Caco-2 (cell line): ENCODE data around the gene CRADD. TPM values are rescaled to one million over a fixed set of nuclear protein-coding genes. Genes with fewer than 3 reads are reported as not detected.

Experiments used
- BruUV-seq: library from RNA; stranded (reverse); fragments of 400-500 nt; replicated peaks from 2 replicates; lab custom pipeline; 2021; lab: Mats Ljungman, UMichigan
- CTCF ChIA-PET: fragments of 300-600 bp; sonication (Branson Sonifier 250); formaldehyde crosslinking; loops from one replicate; lab custom pipeline; 2022; ENCODE audit warnings: antibody characterized with exemption; lab: Charles Lee
- POLR2A ChIA-PET: fragments of 300-600 bp; sonication (Branson Sonifier 250); formaldehyde crosslinking; loops from one replicate; lab custom pipeline; 2022; ENCODE audit warnings: antibody characterized with exemption; lab: Charles Lee
- DNase-seq, 2 experiments: peaks; one replicate each; pipeline versions ENCODE4 v3.0.0 to v3.0.0-alpha.2; 2020 to 2022
- H3K27me3 ChIP-seq: replicated peaks from 2 replicates; pipeline ENCODE4 v1.6.0; 2011; ENCODE audit warnings: low read length; ENCODE audit not compliant: control insufficient read depth, insufficient read depth
- H3K36me3 ChIP-seq: 2 replicates; pipeline ENCODE4 v1.5.1; 2011; ENCODE audit warnings: low read length; ENCODE audit not compliant: control insufficient read depth, insufficient read depth
- H3K4me1 ChIP-seq: fragments of 250-450 bp; sonication (Bioruptor Pico); 2 replicates; pipeline ENCODE4 v1.5.1; 2020; ENCODE audit warnings: mild to moderate bottlenecking
- H3K4me3 ChIP-seq: 2 replicates; pipeline ENCODE4 v1.5.1; 2011; ENCODE audit warnings: low read depth, mild to moderate bottlenecking, control low read depth, low read length
- H3K9me3 ChIP-seq: fragments of 250-450 bp; sonication (Bioruptor Pico); 2 replicates; pipeline ENCODE4 v1.5.1; 2020; ENCODE audit warnings: mild to moderate bottlenecking, moderate library complexity
- H3K27ac Mint-ChIP-seq: one replicate; pipeline ENCODE4 v1.8.0; 2022; ENCODE audit warnings: mixed read lengths; ENCODE audit not compliant: unreplicated experiment
- H3K27me3 Mint-ChIP-seq: one replicate; pipeline ENCODE4 v1.8.0; 2022; ENCODE audit warnings: mixed read lengths; ENCODE audit not compliant: insufficient read depth, unreplicated experiment
- H3K36me3 Mint-ChIP-seq: one replicate; pipeline ENCODE4 v1.8.0; 2022; ENCODE audit warnings: mild to moderate bottlenecking, mixed read lengths; ENCODE audit not compliant: insufficient read depth, unreplicated experiment
- H3K4me1 Mint-ChIP-seq: one replicate; pipeline ENCODE4 v1.8.0; 2022; ENCODE audit warnings: low read depth, mixed read lengths; ENCODE audit not compliant: unreplicated experiment
- H3K4me3 Mint-ChIP-seq: one replicate; pipeline ENCODE4 v1.8.0; 2022; ENCODE audit warnings: mild to moderate bottlenecking, moderate library complexity, mixed read lengths; ENCODE audit not compliant: unreplicated experiment
- H3K9me3 Mint-ChIP-seq: one replicate; pipeline ENCODE4 v1.8.0; 2022; ENCODE audit warnings: mixed read lengths; ENCODE audit not compliant: unreplicated experiment
- intact Hi-C: fragments of 100-400 bp; cut with micrococcal nuclease; formaldehyde crosslinking; loops from one replicate; pipeline ENCODE4 v1.10.0; 2022; ENCODE audit not compliant: unreplicated experiment
- total RNA-seq: library from RNA; stranded (reverse); gene quantifications from 2 replicates; pipeline ENCODE4 v1.2.3, GENCODE V29; 2022
- TF ChIP-seq, protein P1 (sequence below), 2 experiments: fragments of 200-600 bp in 1 of 2; IDR thresholded peaks; 1 replicate in 1 of 2; 2 replicates in 1 of 2; pipeline versions ENCODE4 v1.5.1 to v1.8.0; 2011 to 2022; ENCODE audit warnings: antibody characterized with exemption in 1 of 2, control low read depth in 1 of 2, inconsistent platforms in 1 of 2, low read depth in 1 of 2, low read length in 1 of 2, mild to moderate bottlenecking in 1 of 2, moderate library complexity in 1 of 2; ENCODE audit not compliant: insufficient read depth in 1 of 2, severe bottlenecking in 1 of 2, unreplicated experiment in 1 of 2

CRADD gene
- total RNA-seq, 1 experiment from 2014 or later: 29.2 TPM

DNA sequence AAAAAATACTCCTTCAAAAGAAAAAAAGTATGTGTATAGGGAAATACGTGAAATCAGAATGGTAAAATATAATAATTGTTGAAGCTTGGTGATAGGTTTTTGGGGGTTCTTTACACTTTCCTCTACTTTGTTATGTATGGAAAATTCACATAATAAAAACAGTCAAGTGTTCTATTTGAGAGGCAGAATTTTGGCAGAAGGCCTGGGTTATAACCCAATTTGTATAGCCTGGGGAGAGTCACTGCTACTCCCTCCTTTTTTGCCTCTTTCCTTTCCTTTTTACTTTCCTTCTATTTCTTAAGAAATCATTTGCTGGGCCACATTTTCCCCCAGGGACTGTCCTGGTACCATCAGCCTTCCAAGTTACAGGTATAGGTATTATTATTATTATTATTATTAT lies 105.7 kb downstream of the CRADD start:
- no peaks in the 10 kb centered on the region for H3K27me3 Mint-ChIP-seq
- no peak overlapping the region for H3K27ac Mint-ChIP-seq
- H3K27me3 ChIP-seq: no peaks in the 10 kb centered on the region
- H3K9me3 Mint-ChIP-seq: no peaks in the 10 kb centered on the region
- ChIA-PET CTCF (no interaction called here), POLR2A (no interaction called here)
- no peak overlapping the region for H3K4me3 ChIP-seq
- H3K4me3 Mint-ChIP-seq: no peak overlapping the region
- TF ChIP-seq, protein P1, sequence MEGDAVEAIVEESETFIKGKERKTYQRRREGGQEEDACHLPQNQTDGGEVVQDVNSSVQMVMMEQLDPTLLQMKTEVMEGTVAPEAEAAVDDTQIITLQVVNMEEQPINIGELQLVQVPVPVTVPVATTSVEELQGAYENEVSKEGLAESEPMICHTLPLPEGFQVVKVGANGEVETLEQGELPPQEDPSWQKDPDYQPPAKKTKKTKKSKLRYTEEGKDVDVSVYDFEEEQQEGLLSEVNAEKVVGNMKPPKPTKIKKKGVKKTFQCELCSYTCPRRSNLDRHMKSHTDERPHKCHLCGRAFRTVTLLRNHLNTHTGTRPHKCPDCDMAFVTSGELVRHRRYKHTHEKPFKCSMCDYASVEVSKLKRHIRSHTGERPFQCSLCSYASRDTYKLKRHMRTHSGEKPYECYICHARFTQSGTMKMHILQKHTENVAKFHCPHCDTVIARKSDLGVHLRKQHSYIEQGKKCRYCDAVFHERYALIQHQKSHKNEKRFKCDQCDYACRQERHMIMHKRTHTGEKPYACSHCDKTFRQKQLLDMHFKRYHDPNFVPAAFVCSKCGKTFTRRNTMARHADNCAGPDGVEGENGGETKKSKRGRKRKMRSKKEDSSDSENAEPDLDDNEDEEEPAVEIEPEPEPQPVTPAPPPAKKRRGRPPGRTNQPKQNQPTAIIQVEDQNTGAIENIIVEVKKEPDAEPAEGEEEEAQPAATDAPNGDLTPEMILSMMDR (IDR thresholded peaks at IDR 0.05; ENCODE audit: insufficient read depth in 1 of 2, low read depth in 1 of 2, low read length in 1 of 2, severe bottlenecking in 1 of 2, unreplicated experiment in 1 of 2): no peak
- intact Hi-C loops: no loop called here
- H3K36me3 ChIP-seq: no peaks in the 10 kb centered on the region
- DNase-seq: no peak
- peaks cover 31% of the 10 kb centered on the region for H3K4me1 Mint-ChIP-seq
- peaks cover 14% of the 10 kb centered on the region for H3K36me3 Mint-ChIP-seq
- H3K4me1 ChIP-seq: peaks cover 34% of the 10 kb centered on the region
- no TSS peak for BruUV-seq
- no peaks in the 10 kb centered on the region for H3K9me3 ChIP-seq

DNA sequence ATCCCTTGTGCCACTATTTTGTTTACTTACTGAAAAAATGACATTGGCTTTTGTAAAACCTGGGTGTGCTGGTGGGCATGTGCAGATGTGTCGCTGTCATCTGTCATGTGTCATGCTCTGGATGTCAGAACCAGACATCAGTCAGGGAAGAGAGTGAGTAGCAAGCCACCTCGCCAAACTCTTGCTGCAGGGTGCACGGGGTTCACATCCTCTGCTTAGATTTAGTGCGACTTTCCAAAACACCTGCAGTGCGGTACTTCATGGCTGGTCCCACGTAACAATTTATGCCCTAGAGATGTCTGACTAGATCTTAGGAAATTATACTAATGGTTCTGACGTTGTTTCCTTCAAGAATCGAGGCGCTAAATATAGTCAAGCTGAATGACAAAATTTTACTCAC lies 106.7 kb downstream of the CRADD start:
- no peaks in the 10 kb centered on the region for H3K27me3 ChIP-seq
- no peaks in the 10 kb centered on the region for H3K9me3 ChIP-seq
- Mint-ChIP-seq H3K9me3 (no peaks in the 10 kb centered on the region), H3K4me3 (no peak overlapping the region), H3K36me3 (peaks cover 10% of the 10 kb centered on the region), H3K27me3 (no peaks in the 10 kb centered on the region), H3K4me1 (peaks cover 31% of the 10 kb centered on the region), H3K27ac (peak overlapping the region; percentile 48)
- ChIA-PET CTCF (no interaction called here), POLR2A (no interaction called here)
- H3K4me3 ChIP-seq: no peak overlapping the region
- intact Hi-C loops: loop anchor here (1.0 kb wide), 1 partner anchor 25 kb away; no protein-coding TSS in a partner anchor
- no TSS peak for BruUV-seq
- no peak for DNase-seq
- TF ChIP-seq, protein P1 (IDR thresholded peaks at IDR 0.05; ENCODE audit: insufficient read depth in 1 of 2, low read depth in 1 of 2, low read length in 1 of 2, severe bottlenecking in 1 of 2, unreplicated experiment in 1 of 2): no peak
- H3K36me3 ChIP-seq: no peaks in the 10 kb centered on the region
- peaks cover 34% of the 10 kb centered on the region for H3K4me1 ChIP-seq

DNA sequence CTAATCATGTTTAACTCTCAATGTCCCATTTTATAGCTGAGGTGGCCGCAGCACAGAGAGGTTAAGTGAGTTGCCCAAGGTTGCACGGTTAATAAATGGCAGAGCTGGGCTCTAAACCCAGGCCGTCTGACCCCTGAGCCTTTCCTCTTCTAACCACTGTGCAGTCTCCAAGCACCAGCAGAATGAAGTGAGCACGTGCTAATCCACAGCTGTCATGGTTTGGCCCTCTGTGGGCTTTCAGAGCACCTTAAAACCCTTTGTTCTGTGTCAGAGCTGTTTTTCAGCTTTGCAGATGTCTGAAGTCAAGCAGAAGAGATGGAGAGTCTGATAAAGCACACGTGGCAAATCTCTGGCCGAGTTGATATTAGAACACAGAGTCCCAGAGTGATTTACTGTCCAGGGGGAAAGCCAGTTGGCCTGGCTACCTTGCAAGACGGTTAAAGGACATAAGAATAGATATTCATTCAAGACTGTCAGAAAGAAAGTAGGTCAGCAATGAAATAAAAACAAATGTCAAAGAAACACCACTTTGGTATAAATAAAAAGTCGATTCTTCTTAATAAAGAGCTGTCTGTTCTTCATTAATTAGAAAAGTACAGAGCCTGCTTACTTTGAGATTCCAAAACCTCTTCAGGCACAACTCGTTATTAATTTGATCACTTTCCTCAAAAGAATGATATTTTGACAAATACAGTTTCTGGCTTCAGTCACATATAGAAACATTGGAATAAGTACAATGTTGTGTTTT lies 107.3 kb downstream of the CRADD start:
- ChIA-PET POLR2A (interaction anchor here (0.7 kb wide), 1 partner anchor 18 kb away, joined by 4 read pairs; no protein-coding TSS in a partner anchor), CTCF (no interaction called here)
- Histone ChIP-seq H3K36me3 (no peaks in the 10 kb centered on the region), H3K4me1 (peaks cover 34% of the 10 kb centered on the region), H3K4me3 (no peak overlapping the region), H3K27me3 (no peaks in the 10 kb centered on the region), H3K9me3 (no peaks in the 10 kb centered on the region)
- peak overlapping the region; percentile 49 for H3K4me3 Mint-ChIP-seq
- peak overlapping the region; percentile 48 for H3K27ac Mint-ChIP-seq
- TF ChIP-seq, protein P1 (IDR thresholded peaks at IDR 0.05; ENCODE audit: insufficient read depth in 1 of 2, low read depth in 1 of 2, low read length in 1 of 2, severe bottlenecking in 1 of 2, unreplicated experiment in 1 of 2): no peak
- no TSS peak for BruUV-seq
- peaks cover 29% of the 10 kb centered on the region for H3K4me1 Mint-ChIP-seq
- peak; percentile 23 to 59 for DNase-seq
- intact Hi-C loops: loop anchor here (1.0 kb wide), 1 partner anchor 25 kb away; no protein-coding TSS in a partner anchor
- peaks cover 7% of the 10 kb centered on the region for H3K36me3 Mint-ChIP-seq
- no peaks in the 10 kb centered on the region for H3K27me3 Mint-ChIP-seq
- no peaks in the 10 kb centered on the region for H3K9me3 Mint-ChIP-seq
